IMR-90 (cell line): ENCODE data around the gene FNBP1L. TPM values are rescaled to one million over a fixed set of nuclear protein-coding genes. Genes with fewer than 3 reads are reported as not detected.

ENCODE experiments used
- ATAC-seq: fragments of 200-7000 bp; cut with Tn5 transposase; 2 replicates; pipeline ENCODE4 v1.9.1; 2020; ENCODE audit warnings: low read depth, mild to moderate bottlenecking, moderate library complexity
- BruUV-seq: library from RNA; stranded (reverse); fragments of 400-500 nt; replicated peaks from 2 replicates; lab custom pipeline; 2021; lab: Mats Ljungman, UMichigan
- CTCF ChIA-PET: fragments of 300-600 bp; formaldehyde crosslinking; extraction: SDS; loops from one replicate; lab custom pipeline; 2021; ENCODE audit warnings: antibody characterized with exemption; lab: Yijun Ruan, JAX
- POLR2A ChIA-PET: fragments of 300-600 bp; sonication (Branson Sonifier 250); formaldehyde crosslinking; loops from one replicate; lab custom pipeline; 2022; ENCODE audit warnings: antibody characterized with exemption; ENCODE audit not compliant: unreplicated experiment; lab: Charles Lee
- DNase-seq: peaks from one replicate; pipeline ENCODE4 v3.0.0; 2013
- H2AFZ ChIP-seq: replicated peaks from 2 replicates; pipeline ENCODE3; 2013; ENCODE audit warnings: low read length, mild to moderate bottlenecking; ENCODE audit not compliant: poor library complexity
- H2AK5ac ChIP-seq: 2 replicates; pipeline ENCODE4 v1.6.1; 2013; ENCODE audit warnings: low read depth, low read length, inconsistent platforms
- H2AK9ac ChIP-seq: replicated peaks from 2 replicates; pipeline ENCODE3; 2013; ENCODE audit warnings: mild to moderate bottlenecking, low read depth, low read length, moderate library complexity; ENCODE audit not compliant: poor library complexity
- H2BK120ac ChIP-seq: 2 replicates; pipeline ENCODE4 v1.6.1; 2013; ENCODE audit warnings: low read depth, low read length, inconsistent platforms
- H2BK15ac ChIP-seq: 3 replicates; pipeline ENCODE4 v1.6.1; 2013; ENCODE audit warnings: low read depth, low read length, inconsistent platforms
- H2BK20ac ChIP-seq: 2 replicates; pipeline ENCODE4 v1.6.1; 2013; ENCODE audit warnings: low read depth, mild to moderate bottlenecking, inconsistent platforms, low read length, moderate library complexity
- H2BK5ac ChIP-seq: 2 replicates; pipeline ENCODE4 v1.6.1; 2013; ENCODE audit warnings: mild to moderate bottlenecking, low read depth, low read length, inconsistent platforms; ENCODE audit not compliant: poor library complexity, severe bottlenecking
- H3K14ac ChIP-seq: replicated peaks from 2 replicates; pipeline ENCODE4 v1.6.1; 2013; ENCODE audit warnings: low read depth, low read length, inconsistent platforms
- H3K18ac ChIP-seq: 2 replicates; pipeline ENCODE4 v1.6.1; 2013; ENCODE audit warnings: low read depth, low read length, control low read depth
- H3K23ac ChIP-seq: 2 replicates; pipeline ENCODE4 v1.6.1; 2013; ENCODE audit warnings: low read depth, low read length, inconsistent platforms
- H3K27ac ChIP-seq: 2 replicates; pipeline ENCODE4 v1.5.1; 2013; ENCODE audit warnings: mild to moderate bottlenecking, control low read depth, low read length; ENCODE audit not compliant: insufficient read depth
- H3K27me3 ChIP-seq: 2 replicates; pipeline ENCODE4 v1.6.1; 2013; ENCODE audit warnings: low read length; ENCODE audit not compliant: control insufficient read depth, insufficient read depth
- H3K36me3 ChIP-seq: 2 replicates; pipeline ENCODE4 v1.6.1; 2013; ENCODE audit warnings: low read length, mixed read lengths; ENCODE audit not compliant: control insufficient read depth, insufficient read depth
- H3K4ac ChIP-seq: 2 replicates; pipeline ENCODE4 v1.6.1; 2013; ENCODE audit warnings: low read depth, low read length, inconsistent platforms
- H3K4me1 ChIP-seq: 2 replicates; pipeline ENCODE4 v1.6.1; 2013; ENCODE audit warnings: low read length, mixed read lengths; ENCODE audit not compliant: control insufficient read depth, insufficient read depth
- H3K4me2 ChIP-seq: 2 replicates; pipeline ENCODE4 v1.6.1; 2013; ENCODE audit warnings: low read depth, mild to moderate bottlenecking, control low read depth, low read length, moderate library complexity
- H3K4me3 ChIP-seq: 2 replicates; pipeline ENCODE4 v1.5.1; 2013; ENCODE audit warnings: low read depth, mild to moderate bottlenecking, control low read depth, low read length, moderate library complexity; ENCODE audit not compliant: insufficient read depth
- H3K56ac ChIP-seq: 2 replicates; pipeline ENCODE4 v1.6.1; 2013; ENCODE audit warnings: low read length, inconsistent platforms; ENCODE audit not compliant: insufficient read depth; ENCODE audit errors: extremely low read depth
- H3K79me1 ChIP-seq, 2 experiments: 2 replicates each; pipeline ENCODE4 v1.6.1; 2013; ENCODE audit warnings: low read length in 2 of 2, inconsistent platforms in 1 of 2, low read depth in 1 of 2
- H3K9ac ChIP-seq: 2 replicates; pipeline ENCODE4 v1.6.1; 2013; ENCODE audit warnings: low read depth, low read length, control low read depth
- H3K9me1 ChIP-seq: 2 replicates; pipeline ENCODE4 v1.6.1; 2013; ENCODE audit warnings: low read length, inconsistent platforms; ENCODE audit not compliant: insufficient read depth
- H3K9me3 ChIP-seq: 2 replicates; pipeline ENCODE4 v1.6.1; 2013; ENCODE audit warnings: low read length; ENCODE audit not compliant: control insufficient read depth, insufficient read depth
- H4K20me1 ChIP-seq: 2 replicates; pipeline ENCODE4 v1.6.1; 2013; ENCODE audit warnings: low read length, inconsistent platforms; ENCODE audit not compliant: insufficient read depth
- H4K5ac ChIP-seq: 2 replicates; pipeline ENCODE4 v1.6.1; 2013; ENCODE audit warnings: mild to moderate bottlenecking, low read depth, low read length, control low read depth
- H4K8ac ChIP-seq, 2 experiments: 2 replicates each; pipeline ENCODE4 v1.6.1; 2013; ENCODE audit warnings: low read depth in 2 of 2, low read length in 2 of 2, control low read depth in 1 of 2, inconsistent platforms in 1 of 2
- H4K91ac ChIP-seq: 2 replicates; pipeline ENCODE4 v1.6.1; 2013; ENCODE audit warnings: low read depth, low read length, inconsistent platforms; ENCODE audit not compliant: insufficient read depth
- RFX5 ChIP-seq: IDR thresholded peaks from 2 replicates; pipeline ENCODE4 v1.8.0; 2012; ENCODE audit warnings: low read depth, mild to moderate bottlenecking, low read length, moderate library complexity
- WGBS, 2 experiments: methylation state at CpG; one replicate each; pipeline versions ENCODE4 v1.1.5 to v1.1.7; 2013; ENCODE audit warnings: missing lambda C conversion rate in 2 of 2; ENCODE audit not compliant: insufficient read length in 1 of 2; ENCODE audit errors: extremely low coverage in 2 of 2; 5-methylcytosine and 5-hydroxymethylcytosine counted together
- dilution Hi-C: fragments of 300-500 bp; cut with HindIII; formaldehyde crosslinking; loops from one replicate; pipeline ENCODE4 v1.14.3; 2018; ENCODE audit warnings: low sequenced_read_pairs; ENCODE audit not compliant: unreplicated experiment
- in situ Hi-C: fragments of 300-500 bp; cut with MboI; formaldehyde crosslinking; loops from 3 replicates; pipeline ENCODE4 v1.14.3; 2019; ENCODE audit warnings: low sequenced_read_pairs, inconsistent platforms, mixed read lengths
- intact Hi-C: fragments of 100-400 bp; cut with micrococcal nuclease; formaldehyde crosslinking; loops from 2 replicates; pipeline ENCODE4 v1.10.0; 2022
- polyA plus RNA-seq, 3 experiments: library from polyadenylated mRNA; depleted of rRNA; stranded (reverse); fragments of >200 nt; gene quantifications; 2 replicates each; pipeline ENCODE4 v1.2.3, GENCODE V29; 2012; ENCODE audit warnings: low replicate concordance in 1 of 3
- total RNA-seq: library from RNA; depleted of rRNA; stranded (reverse); fragments of >200 nt; gene quantifications from 2 replicates; pipeline ENCODE4 v1.2.3, GENCODE V29; 2012

FNBP1L gene
- total and polyA plus RNA-seq, 2 of the 4 experiments (the other 2 are of a cell fraction) = 9.3 to 15.2 TPM

- Histone ChIP-seq H3K27me3 (no peaks in the 10 kb centered on the region), H2AFZ (no peak overlapping the region), H4K91ac (no peak overlapping the region), H3K56ac (no peak overlapping the region), H3K4ac (no peak overlapping the region), H3K27ac (no peak overlapping the region), H4K5ac (no peak overlapping the region), H4K20me1 (peaks cover 57% of the 10 kb centered on the region), H3K36me3 (peaks cover 46% of the 10 kb centered on the region), H3K9me3 (no peaks in the 10 kb centered on the region), H3K14ac (no peak overlapping the region), H2BK20ac (no peak overlapping the region), H2AK9ac (no peak overlapping the region), H3K18ac (no peak overlapping the region), H3K23ac (peak overlapping the region; percentile 18; the same call in 1 of the 2 replicates), H3K4me3 (no peak overlapping the region), H3K9ac (no peak overlapping the region), H4K8ac (0 out of 4 replicates have a peak overlapping the region, but pooled peaks of 1 of the 2 experiments have one; percentile 34), H2BK15ac (no peak overlapping the region), H3K4me2 (no peak overlapping the region), H3K4me1 (peaks cover 9% of the 10 kb centered on the region), H2BK5ac (no peak overlapping the region), H2AK5ac (no peak overlapping the region), H3K79me1 (peaks cover 48 to 87% of the 10 kb centered on the region in 2 experiments), H3K9me1 (peaks cover 32% of the 10 kb centered on the region), H2BK120ac (no peak overlapping the region)
- no TSS peak for BruUV-seq
- DNase-seq (peak; percentile 54), ATAC-seq (peak; percentile 33; the same call in 1 of the 2 replicates)
- intact Hi-C loops = no loop called here
- TF ChIP-seq RFX5 = no peak
- CTCF ChIA-PET = interaction anchor here (0.8 kb wide), 1 partner anchor 12 kb away, joined by 4 read pairs; no protein-coding TSS in a partner anchor
- WGBS, 2 experiments = 40% methylated on average over 5 of the region's 6 CpGs; no CpG with 5 or more reads in 1 of the 2 experiments
- POLR2A ChIA-PET = no interaction called here
- in situ Hi-C loops = no loop called here
- dilution Hi-C loops = no loop called here
These were observed 140.3 kb downstream of the FNBP1L start for GRCh38 chr1:93588206-93588605.
